ENCODE measurements around the gene MYBBP1A.

MYBBP1A gene

GRCh38 chr17:4559139-4559791, 4.1 kb upstream of the MYBBP1A start:
- Histone ChIP-seq H3K27me3 (ENCODE audit: low read depth, low read length) (no peaks in the 10 kb centered on the region), H3K4me3 (ENCODE audit: low read length) (no peak overlapping the region), H3K4me2 (ENCODE audit: low read length) (peak overlapping the region; percentile 36), H3K9me3 (ENCODE audit: insufficient read depth, low read length) (no peaks in the 10 kb centered on the region), H3K4me1 (ENCODE audit: low read length) (peaks cover 63% of the 10 kb centered on the region), H3K79me2 (ENCODE audit: low read length) (peaks cover 18% of the 10 kb centered on the region), H3K9ac (ENCODE audit: low read length) (no peak overlapping the region), H3K36me3 (replicated peaks; ENCODE audit: low read depth, low read length) (no peaks in the 10 kb centered on the region), H4K20me1 (ENCODE audit: insufficient read depth, low read length) (no peaks in the 10 kb centered on the region), H2AFZ (ENCODE audit: low read depth, low read length) (no peak overlapping the region), H3K27ac (ENCODE audit: low read length) (0 out of 2 replicates have a peak overlapping the region, but pooled peaks have one; percentile 33)
- TF ChIP-seq CTCF (IDR thresholded peaks at IDR 0.05; ENCODE audit: low read depth, low read length) = no peak
- no peak for TF ChIP-seq EZH2phosphoT487 (IDR thresholded peaks at IDR 0.05; ENCODE audit: low read depth)

GRCh38 chr17:4558347-4558971, 3.3 kb upstream of the MYBBP1A start:
- Histone ChIP-seq H3K27ac (ENCODE audit: low read length) (no peak overlapping the region), H3K79me2 (ENCODE audit: low read length) (peaks cover 26% of the 10 kb centered on the region), H3K9ac (ENCODE audit: low read length) (no peak overlapping the region), H2AFZ (ENCODE audit: low read depth, low read length) (no peak overlapping the region), H3K9me3 (ENCODE audit: insufficient read depth, low read length) (no peaks in the 10 kb centered on the region), H3K4me1 (ENCODE audit: low read length) (peaks cover 65% of the 10 kb centered on the region), H3K4me2 (ENCODE audit: low read length) (no peak overlapping the region), H3K27me3 (ENCODE audit: low read depth, low read length) (no peaks in the 10 kb centered on the region), H3K36me3 (replicated peaks; ENCODE audit: low read depth, low read length) (peaks cover 6% of the 10 kb centered on the region), H4K20me1 (ENCODE audit: insufficient read depth, low read length) (no peaks in the 10 kb centered on the region), H3K4me3 (ENCODE audit: low read length) (no peak overlapping the region)
- TF ChIP-seq CTCF (IDR thresholded peaks at IDR 0.05; ENCODE audit: low read depth, low read length) (no peak), EZH2phosphoT487 (IDR thresholded peaks at IDR 0.05; ENCODE audit: low read depth) (no peak)

- H3K36me3 ChIP-seq (replicated peaks; ENCODE audit: low read depth, low read length) = peaks cover 9% of the 10 kb centered on the region
- H2AFZ ChIP-seq (ENCODE audit: low read depth, low read length) = no peak overlapping the region
- no peaks in the 10 kb centered on the region for H3K27me3 ChIP-seq (ENCODE audit: low read depth, low read length)
- no peak overlapping the region for H3K9ac ChIP-seq (ENCODE audit: low read length)
- H3K4me1 ChIP-seq (ENCODE audit: low read length) = peaks cover 58% of the 10 kb centered on the region
- H3K79me2 ChIP-seq (ENCODE audit: low read length) = peaks cover 31% of the 10 kb centered on the region
- no peak overlapping the region for H3K4me2 ChIP-seq (ENCODE audit: low read length)
- H4K20me1 ChIP-seq (ENCODE audit: insufficient read depth, low read length) = no peaks in the 10 kb centered on the region
- H3K27ac ChIP-seq (ENCODE audit: low read length) = no peak overlapping the region
- H3K4me3 ChIP-seq (ENCODE audit: low read length) = no peak overlapping the region
- no peaks in the 10 kb centered on the region for H3K9me3 ChIP-seq (ENCODE audit: insufficient read depth, low read length)
- no peak for TF ChIP-seq CTCF (IDR thresholded peaks at IDR 0.05; ENCODE audit: low read depth, low read length)
- no peak for TF ChIP-seq EZH2phosphoT487 (IDR thresholded peaks at IDR 0.05; ENCODE audit: low read depth)
Measured at GRCh38 chr17:4557626-4558346, 2.6 kb upstream of the MYBBP1A start.

- Histone ChIP-seq H3K27me3 (ENCODE audit: low read depth, low read length) (no peaks in the 10 kb centered on the region), H3K36me3 (replicated peaks; ENCODE audit: low read depth, low read length) (peaks cover 13% of the 10 kb centered on the region), H3K4me2 (ENCODE audit: low read length) (peak overlapping the region; percentile 99), H4K20me1 (ENCODE audit: insufficient read depth, low read length) (no peaks in the 10 kb centered on the region), H3K27ac (ENCODE audit: low read length) (peak overlapping the region; percentile 82; the same call in 1 of the 2 replicates), H3K4me3 (ENCODE audit: low read length) (peak overlapping the region; percentile 99; the same call in 1 of the 2 replicates), H3K4me1 (ENCODE audit: low read length) (peaks cover 50% of the 10 kb centered on the region), H2AFZ (ENCODE audit: low read depth, low read length) (no peak overlapping the region), H3K9ac (ENCODE audit: low read length) (peak overlapping the region; percentile 95; the same call in 1 of the 2 replicates), H3K9me3 (ENCODE audit: insufficient read depth, low read length) (no peaks in the 10 kb centered on the region), H3K79me2 (ENCODE audit: low read length) (peaks cover 38% of the 10 kb centered on the region)
- TF ChIP-seq CTCF (IDR thresholded peaks at IDR 0.05; ENCODE audit: low read depth, low read length) = no peak
- no peak for TF ChIP-seq EZH2phosphoT487 (IDR thresholded peaks at IDR 0.05; ENCODE audit: low read depth)
Measured at GRCh38 chr17:4556996-4557395, 1.8 kb upstream of the MYBBP1A start.
